COLO668 (cell line): ENCODE results near the gene CLDN19.
A peak's percentile ranks its signal among the peaks of the same experiment; 100 is the strongest.
"Not testable (repeated sequence)": the region's sequence is repeated elsewhere in the genome, so short reads cannot be mapped to it uniquely, and the experiment has no call there.

Source experiments
- DNase-seq: peaks from one replicate; lab custom pipeline; 2025; ENCODE audit not compliant: unreplicated experiment; lab: John Stamatoyannopoulos, UW

The CLDN19 gene

GRCh38 chr1:42714441-42714840, 25.6 kb downstream of the CLDN19 start:
- DNase-seq, result not testable (repeated sequence)

GRCh38 chr1:42713293-42713692, 26.7 kb downstream of the CLDN19 start:
- DNase-seq, result no peak

GRCh38 chr1:42712808-42713207, 27.2 kb downstream of the CLDN19 start:
- not testable (repeated sequence) for DNase-seq

- no peak for DNase-seq
These were observed 36.1 kb downstream of the CLDN19 start for GRCh38 chr1:42703888-42704464.

- DNase-seq, result no peak
These were observed 40.0 kb downstream of the CLDN19 start for GRCh38 chr1:42700006-42700405.

- no peak for DNase-seq
These were observed 41.8 kb downstream of the CLDN19 start for GRCh38 chr1:42698081-42698813.

- DNase-seq, result no peak
These were observed 47.1 kb downstream of the CLDN19 start for GRCh38 chr1:42692911-42693310.

- no peak for DNase-seq
These were observed 47.6 kb downstream of the CLDN19 start for GRCh38 chr1:42692461-42692860.

- no peak for DNase-seq
These were observed 48.9 kb downstream of the CLDN19 start for GRCh38 chr1:42691157-42691498.

GRCh38 chr1:42690477-42691156, 49.4 kb downstream of the CLDN19 start:
- DNase-seq, result no peak

- DNase-seq, result no peak
These were observed 50.1 kb downstream of the CLDN19 start for GRCh38 chr1:42689912-42690311.

- no peak for DNase-seq
These were observed 53.6 kb downstream of the CLDN19 start for GRCh38 chr1:42686418-42686817.

- peak; percentile 45 for DNase-seq
These were observed 55.9 kb downstream of the CLDN19 start for GRCh38 chr1:42684139-42684538.
